PC-9 (cell line): ENCODE results near the gene EDNRB.

Experiments used
- CTCF ChIP-seq: fragments of 200-600 bp; sonication (generic); conservative IDR thresholded peaks from 2 replicates; pipeline ENCODE4 v1.6.1; 2017; ENCODE audit warnings: mixed run types, antibody characterized with exemption, mild to moderate bottlenecking, moderate library complexity
- EZH2 ChIP-seq: fragments of 200-600 bp; sonication (generic); IDR thresholded peaks from 2 replicates; pipeline ENCODE4 v1.8.0; 2017; ENCODE audit warnings: antibody characterized with exemption, low read depth

- TF ChIP-seq CTCF = no peak
- no peak for TF ChIP-seq EZH2
Observed at GRCh38 chr13:77915686-77916085, 2.9 kb downstream of the EDNRB start.
